GM18502 (cell line): ENCODE results near the gene IAH1.
A peak's percentile ranks its signal among the peaks of the same experiment; 100 is the strongest.

Experiments
- ATAC-seq: cut with Tn5 transposase; IDR thresholded peaks from one replicate; pipeline ENCODE4 v1.9.1; 2021; ENCODE audit warnings: mild to moderate bottlenecking; ENCODE audit not compliant: unreplicated experiment, poor library complexity

IAH1 gene, protein sequence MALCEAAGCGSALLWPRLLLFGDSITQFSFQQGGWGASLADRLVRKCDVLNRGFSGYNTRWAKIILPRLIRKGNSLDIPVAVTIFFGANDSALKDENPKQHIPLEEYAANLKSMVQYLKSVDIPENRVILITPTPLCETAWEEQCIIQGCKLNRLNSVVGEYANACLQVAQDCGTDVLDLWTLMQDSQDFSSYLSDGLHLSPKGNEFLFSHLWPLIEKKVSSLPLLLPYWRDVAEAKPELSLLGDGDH

DNA sequence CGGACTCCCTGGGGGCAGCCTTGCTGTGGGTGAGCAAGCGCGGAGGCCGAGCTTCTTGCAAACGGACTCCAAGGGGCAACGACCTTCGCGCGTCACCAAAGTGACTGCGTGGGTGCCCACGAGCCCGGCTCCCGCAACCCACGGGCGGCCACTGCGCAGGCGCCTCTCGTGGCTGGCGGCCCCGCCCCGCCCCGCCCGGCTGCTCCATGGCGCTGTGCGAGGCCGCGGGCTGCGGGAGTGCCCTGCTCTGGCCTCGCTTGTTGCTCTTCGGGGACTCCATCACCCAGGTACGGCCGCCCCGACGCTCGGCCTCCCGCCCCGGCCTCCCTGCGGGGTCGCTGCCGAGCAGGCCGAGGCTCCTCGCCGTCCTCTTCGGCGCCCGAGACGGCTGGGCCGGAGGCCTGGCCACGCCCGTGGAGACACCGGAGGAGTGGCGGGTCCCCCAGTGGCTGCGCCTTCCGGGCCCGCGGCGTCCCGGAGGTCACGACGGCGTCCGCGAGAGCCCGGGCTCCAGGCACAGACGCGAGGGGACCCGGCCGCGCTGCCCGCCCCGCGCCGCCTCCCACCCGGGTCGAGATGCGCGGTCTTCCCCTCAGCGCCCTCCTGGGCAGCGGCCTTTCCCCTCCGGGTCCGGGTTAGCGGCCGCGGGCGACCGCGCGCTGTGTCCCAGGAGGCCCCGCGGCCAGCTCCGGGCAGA lies at the start of gene IAH1:
Gene IAH1 (plus strand): TSS at position 191 of the 697 bp plus-strand sequence. CDS start 16 bp downstream, at position 207.
- ATAC-seq, result peak; percentile 79

DNA sequence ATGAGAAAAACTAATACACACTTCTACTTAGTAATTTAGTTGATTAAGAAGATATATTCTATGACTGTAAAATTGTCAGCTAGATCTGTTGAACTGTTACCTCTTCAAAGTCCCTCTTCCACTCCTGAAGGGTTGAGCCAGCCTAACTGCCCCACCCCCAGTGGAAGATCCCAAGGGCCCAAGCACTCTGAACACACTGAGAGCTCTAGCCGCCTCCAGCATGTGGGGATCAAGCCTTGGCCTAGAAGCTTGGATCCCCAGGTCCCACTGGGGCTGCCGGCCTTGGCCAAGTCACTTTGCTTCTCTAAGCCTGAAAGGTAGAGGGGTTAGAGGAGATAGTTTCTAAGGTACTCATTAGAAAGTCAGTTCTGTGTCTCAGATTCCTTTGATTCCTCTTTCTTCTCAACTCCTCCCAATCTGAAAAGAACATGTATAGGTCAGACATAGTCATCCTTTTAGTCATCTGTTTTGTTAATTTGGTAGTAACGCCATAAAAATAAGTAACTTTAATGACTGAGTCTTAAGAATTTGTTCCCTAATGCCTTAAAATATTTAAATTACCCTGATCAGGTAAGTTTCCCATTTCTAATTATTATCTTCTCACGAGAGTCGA lies 45.3 kb upstream of the IAH1 start:
- ATAC-seq, result no peak

DNA sequence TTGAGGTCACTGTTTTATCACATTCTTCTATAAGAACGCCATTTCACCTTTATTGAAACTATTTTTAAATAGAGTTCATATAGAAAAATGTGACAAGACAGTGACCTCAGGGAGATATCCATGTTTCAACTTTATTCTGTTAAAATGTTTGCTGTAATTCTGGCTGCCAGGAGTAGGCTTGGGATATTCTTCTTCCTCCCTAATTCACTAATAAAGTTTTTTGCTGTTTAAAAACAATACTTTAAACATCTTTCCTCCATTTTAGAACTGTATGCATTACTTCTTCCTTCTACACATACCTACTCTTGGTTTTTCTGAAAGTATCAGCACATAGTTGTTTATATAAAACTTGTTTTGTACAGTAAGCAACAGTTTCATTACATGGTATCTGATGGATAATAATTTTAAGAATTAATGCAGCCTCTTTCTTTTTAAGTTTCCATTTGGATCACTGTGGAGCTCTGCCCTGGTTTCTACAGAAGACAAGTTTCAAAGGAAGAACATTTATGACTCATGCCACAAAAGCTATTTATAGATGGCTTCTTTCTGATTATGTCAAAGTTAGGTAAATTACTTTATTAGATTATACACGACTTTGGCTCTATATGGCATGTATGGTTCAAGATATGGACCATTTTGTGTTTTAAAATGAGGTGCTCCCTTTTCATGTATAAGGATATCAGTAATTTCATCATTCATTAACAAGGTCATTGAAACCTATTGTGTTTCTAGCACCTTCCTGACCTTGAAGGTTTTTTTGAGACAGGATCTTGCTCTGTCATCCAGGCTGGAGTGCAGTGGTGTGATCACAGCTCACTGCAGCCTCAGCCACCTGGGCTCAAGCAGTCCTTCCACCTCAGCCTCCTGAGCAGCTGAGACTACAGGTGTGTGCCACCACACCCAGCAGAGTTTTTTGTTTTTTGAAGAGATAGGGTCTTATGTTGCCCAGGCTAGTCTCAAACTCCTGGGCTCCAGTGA lies 43.7 kb upstream of the IAH1 start:
- no peak for ATAC-seq

DNA sequence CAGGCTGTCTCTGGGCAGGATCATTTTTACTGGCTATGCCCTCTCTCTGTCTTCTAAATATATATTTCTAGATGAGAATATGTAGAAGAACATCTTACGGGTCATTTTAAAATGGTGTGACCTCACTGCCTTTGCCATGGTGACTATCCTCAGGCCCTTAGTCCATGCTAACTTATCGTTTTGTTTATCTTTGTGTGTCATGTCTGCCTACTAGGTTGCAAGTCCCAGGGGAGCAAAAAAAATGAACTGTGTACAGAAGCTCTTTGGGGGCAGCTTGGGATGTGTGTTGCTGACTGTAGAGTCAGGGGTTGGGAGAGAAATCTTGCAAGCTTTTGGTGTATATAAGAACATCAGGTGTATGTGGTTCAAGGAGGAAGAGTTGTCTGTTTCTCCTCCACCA lies 39.9 kb upstream of the IAH1 start:
- ATAC-seq, result no peak

DNA sequence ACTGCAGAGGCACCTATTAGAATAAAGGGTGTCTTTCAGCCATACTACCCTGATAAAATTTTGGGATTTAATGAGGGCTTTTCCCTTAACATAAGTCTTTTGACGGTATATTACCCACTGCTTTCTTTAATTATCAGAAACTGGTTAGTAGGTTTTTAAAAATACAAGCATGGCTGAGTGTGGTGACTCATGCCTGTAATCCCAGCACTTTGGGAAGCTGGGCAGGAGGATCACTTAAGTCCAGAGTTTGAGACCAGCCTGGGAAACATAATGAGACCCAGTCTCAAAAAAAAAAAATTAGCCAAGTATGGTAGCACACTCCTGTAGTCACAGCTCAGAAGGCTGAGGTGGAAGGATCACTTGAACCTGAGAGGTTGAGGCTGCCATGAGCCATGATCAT lies 34.8 kb upstream of the IAH1 start:
- no peak for ATAC-seq

DNA sequence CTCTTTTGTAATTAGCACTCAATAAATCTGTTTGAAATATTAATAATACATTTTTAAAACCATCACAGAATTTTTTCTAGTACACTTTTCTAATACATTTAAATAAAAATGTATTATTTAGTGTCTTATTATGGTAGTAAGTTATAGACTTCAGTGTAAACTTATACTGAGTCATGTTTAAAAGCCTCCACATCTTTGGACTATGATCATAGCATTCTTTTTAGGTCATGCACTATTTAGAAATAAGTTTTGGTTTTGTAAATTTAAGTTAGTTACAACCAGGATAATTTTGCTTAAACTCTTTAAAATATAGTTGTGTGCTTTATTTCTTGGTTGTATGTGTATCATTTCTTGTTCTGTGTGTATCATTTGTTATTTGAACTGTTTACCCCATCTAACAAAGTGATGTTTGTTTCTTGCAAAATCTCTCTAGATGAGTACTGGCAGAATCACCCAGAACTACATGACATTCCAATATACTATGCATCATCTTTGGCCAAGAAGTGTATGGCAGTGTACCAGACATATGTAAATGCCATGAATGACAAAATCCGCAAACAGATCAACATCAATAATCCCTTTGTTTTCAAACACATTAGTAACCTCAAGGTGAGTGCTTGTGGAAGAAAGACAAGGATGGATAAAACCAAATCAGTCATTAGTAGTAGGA lies 34.2 kb upstream of the IAH1 start:
- no peak for ATAC-seq

DNA sequence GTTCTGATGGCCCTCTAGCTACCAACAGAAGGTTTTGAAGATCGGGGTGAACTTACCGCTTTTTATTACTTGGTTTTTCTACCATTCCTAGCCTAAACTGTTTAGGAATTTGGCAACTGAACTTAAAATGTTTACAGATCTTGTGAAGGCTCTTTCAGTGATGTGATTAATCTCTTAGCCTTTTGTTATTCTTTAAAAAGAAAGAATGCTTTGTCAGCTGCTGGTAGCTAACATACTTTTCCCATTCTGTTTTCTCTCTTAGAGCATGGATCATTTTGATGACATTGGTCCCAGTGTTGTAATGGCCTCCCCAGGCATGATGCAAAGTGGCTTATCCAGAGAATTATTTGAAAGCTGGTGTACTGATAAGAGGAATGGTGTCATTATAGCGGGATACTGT lies 32.8 kb upstream of the IAH1 start:
- ATAC-seq, result no peak

DNA sequence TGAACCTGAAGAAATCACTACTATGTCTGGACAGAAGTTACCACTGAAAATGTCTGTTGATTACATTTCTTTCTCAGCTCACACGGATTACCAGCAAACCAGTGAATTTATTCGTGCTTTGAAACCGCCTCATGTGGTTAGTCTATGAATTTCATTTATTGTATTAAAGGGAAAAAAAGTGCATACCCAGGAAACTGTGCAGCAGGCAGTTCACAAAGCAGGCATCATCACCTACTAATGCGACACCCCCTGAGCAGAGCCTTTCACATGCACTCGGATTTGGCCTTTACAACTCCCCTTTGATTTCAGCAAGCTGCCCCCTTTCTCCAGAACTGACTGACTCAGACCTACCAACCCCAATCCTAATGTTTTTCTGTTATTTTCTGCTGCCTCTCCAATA lies 30.8 kb upstream of the IAH1 start:
- no peak for ATAC-seq

DNA sequence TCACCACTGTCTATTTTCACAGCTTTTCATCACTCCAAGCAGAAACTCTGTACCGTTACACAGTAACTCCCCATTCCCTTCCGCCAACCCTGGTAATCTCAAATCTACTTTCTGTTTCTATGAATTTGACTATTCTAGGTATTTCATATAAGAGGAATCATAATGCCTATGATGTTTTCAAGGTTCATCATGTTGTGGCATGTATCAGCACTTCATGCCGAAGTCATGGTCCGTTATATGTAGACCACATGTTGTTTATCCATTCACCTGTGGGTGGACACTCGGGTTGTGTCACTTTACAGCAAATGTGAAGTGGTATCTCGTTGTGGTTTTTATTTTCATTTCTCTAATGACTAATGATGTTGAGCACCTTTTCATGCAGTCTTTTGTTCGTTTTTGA lies 29.3 kb upstream of the IAH1 start:
- no peak for ATAC-seq

DNA sequence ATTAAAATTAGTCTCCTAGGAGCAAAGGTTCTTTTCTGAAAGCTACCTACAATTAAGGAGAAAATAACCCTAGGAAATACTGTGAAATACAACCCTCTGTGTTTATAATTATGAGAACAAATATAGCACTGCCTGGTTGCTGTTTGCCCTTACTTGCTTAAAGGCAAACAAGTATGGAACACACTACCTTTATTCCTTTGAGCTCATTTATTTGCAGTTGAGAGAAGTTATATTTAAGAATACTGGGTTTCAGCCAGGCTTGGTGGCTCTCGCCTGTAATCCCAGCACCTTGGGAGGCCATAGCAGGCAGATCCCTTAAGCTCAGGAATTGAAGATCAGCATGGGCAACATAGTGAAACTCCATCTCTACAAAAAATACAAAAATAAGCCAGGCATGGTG lies 23.1 kb upstream of the IAH1 start:
- no peak for ATAC-seq

DNA sequence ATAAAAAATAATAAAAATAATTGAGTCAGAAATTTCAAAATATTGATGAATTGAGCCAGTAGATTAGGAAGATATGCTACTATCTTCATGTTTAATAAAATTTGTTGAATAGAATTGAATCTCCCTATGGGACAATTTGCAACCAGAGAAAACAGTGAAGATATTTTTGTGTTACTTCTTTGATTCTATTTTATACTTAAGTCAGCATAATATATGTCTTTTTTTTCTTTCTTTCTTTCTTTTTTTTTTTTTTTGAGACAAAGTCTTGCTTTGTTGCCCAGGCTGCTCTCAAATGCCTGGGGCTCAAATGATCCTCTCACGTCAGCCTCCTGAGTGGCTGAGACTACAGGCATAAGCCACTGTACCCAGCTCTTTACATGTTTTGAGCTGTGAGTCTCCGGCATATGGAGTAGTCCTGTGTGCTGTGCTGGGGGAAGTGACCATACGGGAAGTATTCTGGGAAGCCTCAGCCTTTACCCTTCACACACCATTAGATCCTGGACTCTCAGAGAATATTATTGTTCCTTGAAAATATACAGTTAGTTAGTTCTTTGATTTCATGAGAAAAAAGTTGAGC lies 13.8 kb upstream of the IAH1 start:
- ATAC-seq, result no peak

DNA sequence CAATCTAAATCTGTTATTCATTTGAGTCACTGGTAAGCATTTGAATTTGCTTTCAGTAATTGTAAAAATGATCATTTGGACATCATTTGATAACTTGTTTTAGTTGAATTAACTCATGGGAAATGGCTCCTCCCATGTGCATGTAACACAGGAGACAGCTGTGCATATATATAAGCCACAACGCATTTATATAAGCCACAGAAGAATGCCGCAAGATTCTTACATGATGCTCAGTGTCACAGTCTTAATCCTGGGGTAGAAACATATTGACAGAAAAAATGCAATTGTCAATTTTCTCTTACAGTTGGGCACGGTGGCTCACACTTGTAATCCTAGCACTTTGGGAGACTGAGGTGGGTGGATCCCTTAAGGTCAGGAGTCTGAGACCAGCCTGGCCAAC lies 13.3 kb upstream of the IAH1 start:
- ATAC-seq, result no peak

DNA sequence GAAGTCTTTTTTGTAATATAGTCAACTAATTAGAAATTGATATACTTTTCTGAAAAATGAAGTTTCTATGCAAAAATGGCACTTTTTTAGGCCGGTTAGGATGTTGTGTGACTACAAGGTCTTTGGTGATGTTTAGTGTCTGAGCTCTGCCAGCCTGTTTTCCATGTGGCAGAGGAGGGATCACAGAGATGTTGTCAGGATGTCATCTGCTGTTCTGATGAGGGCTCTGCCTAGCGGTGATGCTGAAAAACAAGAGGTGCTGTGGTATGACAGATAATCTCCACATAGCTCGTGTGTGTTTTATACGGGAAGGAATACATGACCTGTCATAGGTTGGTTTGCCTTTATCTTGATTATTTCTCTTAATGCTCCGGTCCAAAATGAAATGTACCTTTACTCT lies 12.0 kb upstream of the IAH1 start:
- ATAC-seq, result no peak

DNA sequence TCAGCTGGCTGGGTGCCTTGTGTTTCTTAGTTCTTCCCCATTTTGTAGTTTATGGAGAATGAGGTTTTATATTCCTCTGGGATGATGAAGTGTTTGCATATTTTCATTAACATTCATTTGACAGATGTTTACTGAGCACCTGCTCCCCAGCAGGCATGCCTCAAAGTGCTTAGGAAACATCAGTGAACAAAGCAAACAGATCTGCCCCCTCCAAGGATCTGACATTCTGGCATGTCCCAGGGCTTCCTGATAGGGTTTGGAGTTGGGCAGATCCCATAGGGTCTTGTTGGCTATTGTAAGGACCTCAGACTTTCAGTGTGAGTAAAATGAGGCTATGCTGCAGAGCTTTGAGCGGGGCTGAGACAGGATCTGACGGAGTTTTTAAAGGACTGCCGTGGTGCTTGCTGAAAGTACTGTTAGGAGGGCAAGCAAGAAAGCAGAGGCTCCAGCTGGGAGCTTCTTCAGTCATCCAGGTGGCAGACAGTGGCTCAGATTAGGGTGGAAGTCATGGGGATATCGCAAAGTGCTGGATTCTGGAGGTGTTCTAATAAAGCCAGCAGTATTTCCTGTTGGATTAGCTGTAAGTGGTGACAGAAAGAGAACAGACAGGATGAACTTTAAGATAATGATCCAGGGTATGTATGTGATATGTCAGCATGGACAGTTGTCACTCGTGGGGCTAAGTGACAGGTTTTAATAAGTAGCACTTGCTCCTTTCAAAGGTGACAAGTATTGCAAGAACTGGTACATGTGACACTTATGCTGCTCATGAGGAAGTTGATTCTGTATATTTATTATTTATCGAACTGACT lies 11.3 kb upstream of the IAH1 start:
- ATAC-seq, result no peak

DNA sequence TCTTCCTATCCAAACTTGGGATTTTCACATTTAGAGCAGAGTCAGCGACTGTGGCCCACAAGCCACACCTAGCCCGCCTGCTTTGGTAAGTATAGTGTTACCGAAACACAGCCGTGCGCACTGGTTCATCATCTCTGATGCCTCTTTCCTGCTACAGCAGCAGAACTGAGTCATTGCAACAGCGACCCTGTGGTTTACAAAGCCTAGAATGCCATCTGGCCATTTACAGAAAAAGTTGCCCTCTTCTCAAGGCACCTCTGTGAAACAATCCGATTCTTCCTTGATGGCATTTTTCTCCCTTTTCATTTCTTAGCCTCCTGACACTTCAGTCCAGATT lies 10.7 kb upstream of the IAH1 start:
- no peak for ATAC-seq

DNA sequence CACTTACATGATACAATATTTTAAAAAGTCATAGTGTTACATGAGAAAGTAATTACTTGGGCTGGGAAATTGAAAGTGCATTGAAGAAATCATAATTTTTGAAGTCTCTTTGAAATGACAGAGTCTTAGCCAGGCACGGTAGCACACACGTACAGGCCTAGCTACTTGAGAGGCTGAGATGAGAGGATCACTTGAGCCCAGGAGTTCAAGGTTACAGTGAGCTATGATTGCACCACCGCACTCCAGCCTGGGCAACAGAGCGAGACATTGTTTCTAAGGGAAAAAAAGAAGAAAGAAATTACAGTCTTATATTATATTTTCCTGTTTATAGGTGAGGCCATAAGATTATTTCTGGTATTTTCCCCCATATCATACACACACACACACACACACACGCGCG lies 9.2 kb upstream of the IAH1 start:
- no peak for ATAC-seq

DNA sequence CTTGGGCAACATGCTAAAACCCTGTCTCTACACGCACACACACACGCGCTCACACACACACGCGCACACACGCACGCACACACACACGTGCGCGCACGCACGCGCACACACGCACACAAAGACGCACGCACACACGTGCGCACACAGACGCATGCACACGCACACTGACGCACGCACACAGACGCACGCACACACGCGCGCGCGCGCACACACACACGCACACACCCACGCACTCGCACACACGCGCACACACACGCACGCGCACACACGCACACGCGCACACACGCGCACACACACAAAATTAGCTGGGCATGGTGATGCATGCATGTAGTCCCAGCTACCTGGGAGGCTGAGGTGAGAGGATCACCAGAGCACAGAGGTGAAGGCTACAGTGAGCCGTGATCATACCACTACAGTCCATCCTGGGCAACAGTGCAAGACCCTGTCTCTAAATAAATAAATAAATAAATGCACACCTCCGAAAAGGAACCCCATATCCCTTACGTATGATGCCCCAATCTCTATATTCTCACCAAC lies 8.1 kb upstream of the IAH1 start:
- ATAC-seq, result no peak

DNA sequence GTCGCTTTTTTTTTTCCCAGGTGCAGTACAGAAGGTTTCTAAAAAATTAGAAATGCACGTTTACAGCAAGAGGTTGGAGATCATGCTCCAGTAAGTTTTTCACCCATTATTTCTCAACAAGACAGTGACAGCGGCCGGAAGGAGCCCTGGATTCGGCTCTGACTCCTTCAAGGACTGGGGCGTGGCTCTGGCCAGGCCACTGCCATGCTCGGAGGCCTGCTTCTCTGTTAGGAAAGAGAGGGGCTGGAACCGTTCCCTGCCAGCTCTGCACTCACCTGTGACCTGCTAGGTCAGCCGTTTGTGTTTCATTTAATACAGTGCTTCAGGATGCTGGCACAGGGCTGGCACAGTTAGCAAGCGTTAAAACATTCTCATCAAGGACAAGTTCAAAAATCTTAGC lies 6.7 kb upstream of the IAH1 start:
- ATAC-seq, result no peak

DNA sequence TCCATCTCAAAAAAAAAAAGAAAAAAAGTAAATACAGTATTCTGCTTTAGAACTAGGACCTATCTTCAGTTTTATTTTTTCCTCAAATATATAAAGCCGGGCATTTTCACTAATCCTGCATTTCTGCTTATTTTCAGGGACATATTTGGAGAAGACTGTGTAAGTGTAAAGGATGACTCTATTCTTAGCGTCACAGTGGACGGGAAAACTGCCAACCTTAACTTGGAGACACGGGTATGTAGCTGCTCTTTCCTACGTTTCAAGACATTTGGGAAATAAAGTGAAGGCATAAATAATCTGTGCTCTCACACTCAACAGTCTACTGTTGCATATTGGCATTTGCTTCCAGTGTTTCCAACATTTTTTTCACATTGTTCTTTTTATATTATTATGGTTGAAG lies 3.1 kb upstream of the IAH1 start:
- ATAC-seq, result no peak
